ACC112 (cell line): ENCODE measurements around the gene B3GALT6.
"Not testable (repeated sequence)": the region's sequence is repeated elsewhere in the genome, so short reads cannot be mapped to it uniquely, and the experiment has no call there.

Experiments
- H2AFZ ChIP-seq: fragments of 200-600 bp; sonication (generic); one replicate; pipeline ENCODE4 v1.6.0; 2017; ENCODE audit warnings: antibody characterized with exemption, low read length; ENCODE audit not compliant: unreplicated experiment
- H3K27ac ChIP-seq: fragments of 200-600 bp; sonication (generic); 2 replicates; pipeline ENCODE4 v1.5.1; 2014; ENCODE audit warnings: low read depth, mild to moderate bottlenecking, antibody characterized with exemption, low read length, moderate library complexity
- H3K27me3 ChIP-seq: fragments of 200-600 bp; sonication (generic); 2 replicates; pipeline ENCODE4 v1.6.1; 2014; ENCODE audit warnings: mild to moderate bottlenecking, antibody characterized with exemption, low read length, moderate library complexity, mixed read lengths; ENCODE audit not compliant: insufficient read depth
- H3K36me3 ChIP-seq: fragments of 200-600 bp; sonication (generic); 2 replicates; pipeline ENCODE4 v1.6.1; 2016; ENCODE audit warnings: mild to moderate bottlenecking, antibody characterized with exemption, low read length, moderate library complexity, mixed read lengths; ENCODE audit not compliant: insufficient read depth
- H3K4me1 ChIP-seq: fragments of 200-600 bp; sonication (generic); one replicate; pipeline ENCODE4 v1.6.1; 2016; ENCODE audit warnings: low read length, mixed read lengths; ENCODE audit not compliant: insufficient read depth, unreplicated experiment, control insufficient read depth
- H3K4me3 ChIP-seq: fragments of 200-600 bp; sonication (generic); 2 replicates; pipeline ENCODE4 v1.5.1; 2014; ENCODE audit warnings: mild to moderate bottlenecking, low read depth, low read length
- H3K79me2 ChIP-seq: fragments of 200-600 bp; sonication (generic); one replicate; pipeline ENCODE4 v1.6.0; 2016; ENCODE audit warnings: low read length; ENCODE audit not compliant: control insufficient read depth, unreplicated experiment, insufficient read depth

B3GALT6 gene

DNA sequence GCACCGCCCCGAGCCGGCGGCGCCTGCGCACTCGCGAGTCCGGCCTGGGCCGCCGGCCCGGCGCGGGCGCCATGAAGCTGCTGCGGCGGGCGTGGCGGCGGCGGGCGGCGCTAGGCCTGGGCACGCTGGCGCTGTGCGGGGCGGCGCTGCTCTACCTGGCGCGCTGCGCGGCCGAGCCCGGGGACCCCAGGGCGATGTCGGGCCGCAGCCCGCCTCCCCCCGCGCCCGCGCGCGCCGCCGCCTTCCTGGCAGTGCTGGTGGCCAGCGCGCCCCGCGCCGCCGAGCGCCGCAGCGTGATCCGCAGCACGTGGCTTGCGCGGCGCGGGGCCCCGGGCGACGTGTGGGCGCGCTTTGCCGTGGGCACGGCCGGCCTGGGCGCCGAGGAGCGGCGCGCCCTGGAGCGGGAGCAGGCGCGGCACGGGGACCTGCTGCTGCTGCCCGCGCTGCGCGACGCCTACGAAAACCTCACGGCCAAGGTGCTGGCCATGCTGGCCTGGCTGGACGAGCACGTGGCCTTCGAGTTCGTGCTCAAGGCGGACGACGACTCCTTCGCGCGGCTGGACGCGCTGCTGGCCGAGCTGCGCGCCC lies at the start of gene B3GALT6:
TSS of gene B3GALT6 (plus strand) at position 30 of the 588 bp plus-strand sequence. CDS start at position 72, 42 bp downstream.
- Histone ChIP-seq H3K36me3 (peaks cover 25% of the 10 kb centered on the region; the same call in 1 of the 2 replicates), H2AFZ (peak within 1 kb of the TSS; percentile 48), H3K27ac (peak within 1 kb of the TSS; percentile 71)

GRCh38 chr1:1182491-1183220 lies 49.4 kb upstream of the B3GALT6 start:
- Histone ChIP-seq H3K27me3 (peaks cover 2% of the 10 kb centered on the region; the same call in 1 of the 2 replicates), H3K79me2 (no peaks in the 10 kb centered on the region), H2AFZ (no peak overlapping the region), H3K4me1 (no peaks in the 10 kb centered on the region), H3K27ac (no peak overlapping the region), H3K4me3 (no peak overlapping the region), H3K36me3 (no peaks in the 10 kb centered on the region)

More for the DNA sequence above, at the start of gene B3GALT6:
- peaks cover 69% of the 10 kb centered on the region for H3K79me2 ChIP-seq
- no peaks in the 10 kb centered on the region for H3K27me3 ChIP-seq
- H3K4me1 ChIP-seq: peaks cover 8% of the 10 kb centered on the region
- H3K4me3 ChIP-seq: peak within 1 kb of the TSS; percentile 92

DNA sequence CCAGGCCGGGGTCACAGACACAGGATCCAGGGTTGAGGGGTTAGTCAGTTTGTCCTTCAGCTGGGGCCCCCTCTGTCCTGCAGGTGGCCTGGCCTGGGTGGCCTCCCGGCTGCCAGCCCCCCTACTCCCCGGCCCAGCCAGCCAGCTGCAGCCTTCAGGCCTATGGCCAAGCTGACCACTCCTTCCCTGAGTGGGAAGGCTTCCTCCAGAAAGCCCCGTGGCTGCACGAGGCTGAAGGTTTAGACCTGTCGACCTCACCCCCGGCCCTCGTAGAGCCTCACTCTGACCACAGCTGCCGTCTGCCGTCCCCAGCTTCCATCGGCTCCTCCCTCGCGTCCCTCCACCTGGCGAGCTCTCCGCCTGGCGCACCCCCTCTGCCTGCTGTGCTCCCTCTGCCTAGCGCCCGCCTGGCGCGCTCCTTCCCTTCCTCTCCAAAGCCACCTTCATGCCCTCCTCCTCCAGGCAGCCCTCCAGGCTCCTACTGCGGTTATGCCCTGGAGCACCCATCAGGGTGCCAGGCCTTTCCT lies 48.8 kb upstream of the B3GALT6 start:
- H3K4me3 ChIP-seq: no peak overlapping the region
- H3K36me3 ChIP-seq: no peaks in the 10 kb centered on the region
- no peaks in the 10 kb centered on the region for H3K4me1 ChIP-seq
- H3K27me3 ChIP-seq: no peaks in the 10 kb centered on the region
- H3K27ac ChIP-seq: no peak overlapping the region
- no peak overlapping the region for H2AFZ ChIP-seq
- H3K79me2 ChIP-seq: no peaks in the 10 kb centered on the region

DNA sequence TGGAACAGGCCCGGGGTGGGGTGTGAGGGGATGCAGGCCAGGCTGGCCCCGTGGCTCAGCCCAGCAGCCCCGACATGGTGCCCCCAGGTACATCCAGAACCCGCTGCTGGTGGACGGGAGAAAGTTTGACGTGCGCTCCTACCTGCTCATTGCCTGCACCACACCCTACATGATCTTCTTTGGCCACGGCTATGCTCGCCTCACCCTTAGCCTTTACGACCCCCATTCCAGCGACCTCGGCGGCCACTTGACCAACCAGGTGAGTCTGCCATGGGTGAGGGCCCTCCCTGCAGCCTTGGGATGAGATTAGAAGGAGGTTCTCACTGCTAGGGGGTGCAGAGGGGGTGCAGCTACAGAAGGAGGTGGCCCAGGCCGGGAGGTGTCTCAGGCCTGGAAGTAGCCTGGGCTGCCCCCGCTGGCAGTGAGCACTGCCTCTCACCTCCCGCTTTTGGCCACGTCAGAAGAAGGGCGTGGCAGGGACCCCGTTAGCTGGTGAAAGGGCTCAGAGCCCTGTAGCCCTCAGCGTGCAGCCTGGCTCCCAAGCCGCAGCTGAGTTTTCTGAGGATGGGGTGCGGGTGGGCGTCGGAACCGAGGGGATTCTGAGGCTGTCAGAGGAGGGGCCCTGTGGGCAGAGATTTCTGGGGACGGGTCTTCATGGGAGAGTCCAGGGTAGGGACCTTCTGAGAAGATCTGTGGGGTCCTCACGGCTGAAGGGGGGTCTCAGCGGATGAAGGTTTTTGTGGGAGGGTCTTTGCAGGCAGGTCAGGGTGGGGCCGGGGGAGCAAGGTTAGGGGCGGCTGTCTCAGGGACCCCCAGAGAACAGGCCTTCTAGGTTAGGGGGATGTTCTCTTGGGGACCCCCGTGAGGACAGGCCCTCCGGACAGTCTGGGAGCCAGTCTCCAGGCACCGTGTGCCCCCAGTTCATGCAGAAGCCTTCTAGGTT lies 47.9 kb upstream of the B3GALT6 start:
- H3K79me2 ChIP-seq: no peaks in the 10 kb centered on the region
- no peak overlapping the region for H3K4me3 ChIP-seq
- H3K27ac ChIP-seq: no peak overlapping the region
- H3K27me3 ChIP-seq: no peaks in the 10 kb centered on the region
- H3K36me3 ChIP-seq: no peaks in the 10 kb centered on the region
- no peak overlapping the region for H2AFZ ChIP-seq
- H3K4me1 ChIP-seq: no peaks in the 10 kb centered on the region

- H3K4me3 ChIP-seq: no peak overlapping the region
- H3K27me3 ChIP-seq: no peaks in the 10 kb centered on the region
- H2AFZ ChIP-seq: no peak overlapping the region
- H3K36me3 ChIP-seq: no peaks in the 10 kb centered on the region
- no peaks in the 10 kb centered on the region for H3K4me1 ChIP-seq
- no peaks in the 10 kb centered on the region for H3K79me2 ChIP-seq
- H3K27ac ChIP-seq: no peak overlapping the region
These were observed 46.8 kb upstream of the B3GALT6 start for GRCh38 chr1:1185101-1185765.

GRCh38 chr1:1187938-1188337 lies 44.1 kb upstream of the B3GALT6 start:
- H3K27me3 ChIP-seq: no peaks in the 10 kb centered on the region
- no peak overlapping the region for H2AFZ ChIP-seq
- no peaks in the 10 kb centered on the region for H3K79me2 ChIP-seq
- no peak overlapping the region for H3K27ac ChIP-seq
- no peaks in the 10 kb centered on the region for H3K4me1 ChIP-seq
- no peak overlapping the region for H3K4me3 ChIP-seq
- no peaks in the 10 kb centered on the region for H3K36me3 ChIP-seq

DNA sequence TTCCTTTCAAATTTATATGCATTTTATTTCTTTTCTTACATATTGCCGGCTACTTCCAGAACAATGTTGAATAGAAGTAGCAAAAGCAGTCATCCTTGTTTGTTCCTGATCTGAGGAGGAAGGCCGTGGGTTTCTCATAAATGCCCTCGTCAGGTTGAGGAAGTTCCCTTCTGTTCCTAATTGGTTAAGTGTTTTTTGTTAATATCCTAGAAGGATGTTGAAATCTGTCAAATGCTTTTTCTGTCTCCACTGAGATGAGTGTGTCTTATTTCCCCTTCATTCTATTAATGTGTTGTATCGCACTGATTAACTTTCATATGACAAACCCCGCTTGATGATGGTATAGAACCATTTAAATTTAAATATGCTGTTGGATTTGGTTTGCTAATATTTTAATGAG lies 42.9 kb upstream of the B3GALT6 start:
- Histone ChIP-seq H2AFZ (no peak overlapping the region), H3K27me3 (no peaks in the 10 kb centered on the region), H3K4me1 (no peaks in the 10 kb centered on the region), H3K79me2 (no peaks in the 10 kb centered on the region), H3K4me3 (no peak overlapping the region), H3K36me3 (no peaks in the 10 kb centered on the region), H3K27ac (no peak overlapping the region)

GRCh38 chr1:1191734-1192133 lies 40.3 kb upstream of the B3GALT6 start:
- Histone ChIP-seq H3K4me1 (no peaks in the 10 kb centered on the region), H3K4me3 (no peak overlapping the region), H2AFZ (no peak overlapping the region), H3K79me2 (no peaks in the 10 kb centered on the region), H3K27me3 (no peaks in the 10 kb centered on the region), H3K27ac (no peak overlapping the region), H3K36me3 (no peaks in the 10 kb centered on the region)

DNA sequence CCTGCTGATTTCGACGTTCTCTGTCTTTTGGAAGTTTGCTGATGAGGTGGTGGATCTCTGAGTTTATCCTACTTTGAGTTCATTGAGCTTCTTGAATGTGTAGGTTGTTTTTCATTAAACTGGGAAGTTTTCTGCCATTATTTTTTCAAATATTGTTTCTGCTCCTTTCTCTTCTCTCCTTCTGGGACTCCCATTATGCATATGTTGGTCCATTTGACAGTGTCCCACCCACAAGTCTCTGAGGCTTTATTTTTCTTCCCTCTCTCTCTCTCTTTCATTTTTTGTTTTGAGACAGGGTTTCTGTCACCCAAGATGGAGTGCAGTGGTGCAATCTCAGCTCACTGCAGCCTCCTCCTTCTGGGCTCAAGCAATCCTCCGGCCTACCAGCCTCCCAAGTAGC lies 37.3 kb upstream of the B3GALT6 start:
- Histone ChIP-seq H3K27ac (no peak overlapping the region), H2AFZ (no peak overlapping the region), H3K79me2 (no peaks in the 10 kb centered on the region), H3K27me3 (no peaks in the 10 kb centered on the region), H3K4me3 (no peak overlapping the region), H3K36me3 (no peaks in the 10 kb centered on the region), H3K4me1 (no peaks in the 10 kb centered on the region)

GRCh38 chr1:1195726-1196125 lies 36.3 kb upstream of the B3GALT6 start:
- H2AFZ ChIP-seq, H3K27me3 ChIP-seq, H3K36me3 ChIP-seq, H3K79me2 ChIP-seq, H3K27ac ChIP-seq, H3K4me3 ChIP-seq, H3K4me1 ChIP-seq: not testable (repeated sequence)
